Hepatocyte (in vitro differentiated cells): ENCODE results near the gene SLC66A2.

Experiments used
- CTCF ChIP-seq: fragments of 200-600 bp; sonication (generic); IDR thresholded peaks from 2 replicates; pipeline ENCODE4 v1.5.1; 2016; ENCODE audit warnings: antibody characterized with exemption, mild to moderate bottlenecking; ENCODE audit not compliant: poor library complexity
- EZH2 ChIP-seq: fragments of 200-600 bp; sonication (generic); IDR thresholded peaks from 2 replicates; pipeline ENCODE4 v1.6.1; 2016; ENCODE audit warnings: antibody characterized with exemption, mild to moderate bottlenecking, borderline replicate concordance

GRCh38 chr18:79916546-79917168 is 34.8 kb downstream of the SLC66A2 start:
- no peak for TF ChIP-seq CTCF
- no peak for TF ChIP-seq EZH2
